ENCODE data around the gene ERC1. TPM values are rescaled to one million over a fixed set of nuclear protein-coding genes. Genes with fewer than 3 reads are reported as not detected.
A peak's percentile ranks its signal among the peaks of the same experiment; 100 is the strongest.

ERC1 gene
- polyA plus RNA-seq, 5 donors: 27.0 to 40.4 (median 33.6) TPM

- no peak for DNase-seq
Observed at GRCh38 chr12:1439687-1440086, 448.7 kb downstream of the ERC1 start.

DNA sequence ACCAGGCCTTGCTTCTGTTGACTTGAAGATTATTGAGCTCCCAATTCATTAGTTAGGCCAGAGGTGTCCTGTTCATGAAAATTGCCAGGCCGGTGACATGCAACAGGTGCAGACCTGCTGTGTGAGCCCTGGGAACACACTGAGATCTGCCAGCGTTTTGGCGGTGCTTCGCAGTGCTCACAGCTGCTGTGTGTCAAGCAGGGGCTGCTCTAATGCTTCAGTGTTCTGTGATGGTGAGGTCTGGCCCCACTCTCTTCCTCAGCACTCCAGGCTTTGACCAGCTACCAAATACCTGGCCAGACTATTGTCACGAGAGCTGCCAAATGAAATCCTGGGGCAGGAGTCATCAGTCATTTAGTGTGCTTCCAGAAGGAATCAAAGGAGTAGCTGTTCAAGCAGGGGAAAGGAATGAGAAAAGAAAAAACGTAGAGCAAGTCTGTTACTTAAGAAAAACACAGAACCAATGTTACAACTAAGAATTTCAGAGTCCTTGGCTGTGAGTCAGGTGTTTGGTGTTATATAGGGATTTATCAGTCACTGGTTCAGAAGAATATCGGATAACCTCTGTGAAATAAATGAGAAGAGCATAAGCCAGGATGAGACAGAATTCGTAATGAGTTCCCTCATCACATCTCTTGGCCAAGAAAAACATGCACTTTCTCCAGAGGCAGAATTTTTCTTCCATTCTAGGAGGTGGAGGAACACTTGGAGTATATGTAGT, 452.6 kb downstream of the ERC1 start:
- no peak for DNase-seq

- DNase-seq: no peak
Observed at GRCh38 chr12:1444142-1444516, 453.1 kb downstream of the ERC1 start.

- DNase-seq: no peak
Observed at GRCh38 chr12:1445807-1446206, 454.8 kb downstream of the ERC1 start.

- no peak for DNase-seq
Observed at GRCh38 chr12:1448336-1448735, 457.3 kb downstream of the ERC1 start.

GRCh38 chr12:1453810-1454209, 462.8 kb downstream of the ERC1 start:
- DNase-seq: no peak

GRCh38 chr12:1456885-1457284, 465.9 kb downstream of the ERC1 start:
- DNase-seq: no peak

GRCh38 chr12:1457901-1458300, 466.9 kb downstream of the ERC1 start:
- DNase-seq: no peak

- no peak for DNase-seq
Observed at GRCh38 chr12:1459339-1459738, 468.3 kb downstream of the ERC1 start.

DNA sequence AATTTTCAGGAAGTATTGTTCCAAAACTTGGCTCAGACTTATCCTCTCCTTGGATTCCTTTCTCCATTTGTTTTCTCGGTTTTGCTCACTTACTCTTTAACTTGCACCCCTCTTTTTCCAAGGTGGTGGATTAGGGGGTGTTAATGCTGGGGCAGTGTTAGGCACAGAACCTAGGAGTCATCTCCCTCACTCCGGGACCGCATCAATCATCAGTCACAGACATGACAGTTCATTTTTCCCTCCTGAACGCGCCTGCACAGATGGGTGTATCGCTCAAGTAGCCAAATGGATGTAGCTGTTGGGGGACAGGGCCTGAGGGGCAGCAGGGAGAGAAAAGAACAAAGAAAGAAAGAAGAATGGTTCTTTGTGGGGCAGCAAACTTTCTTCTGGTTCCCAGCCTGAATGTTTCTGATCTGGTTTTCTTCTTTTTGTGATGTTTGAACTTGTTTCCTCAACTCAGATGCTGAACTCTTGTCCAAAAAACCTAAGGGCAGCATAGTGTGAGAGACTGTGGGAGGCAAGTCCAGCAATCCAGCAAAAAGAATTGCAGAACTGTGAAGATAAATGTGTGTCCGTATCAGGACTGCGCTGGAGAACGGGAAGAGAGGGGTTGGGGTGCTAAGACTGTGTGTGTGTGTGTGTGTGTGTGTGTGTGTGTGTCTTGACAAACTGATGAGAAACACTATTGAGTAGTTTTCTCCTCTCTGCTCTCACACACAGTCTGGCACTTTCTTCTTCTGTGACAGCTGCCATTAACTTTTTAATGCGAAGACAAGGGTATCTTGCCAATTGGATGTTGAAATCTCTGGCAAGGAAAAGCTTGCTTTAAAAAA, 472.3 kb downstream of the ERC1 start:
- peak in 1 of 2 donors; percentile 42 for DNase-seq

DNA sequence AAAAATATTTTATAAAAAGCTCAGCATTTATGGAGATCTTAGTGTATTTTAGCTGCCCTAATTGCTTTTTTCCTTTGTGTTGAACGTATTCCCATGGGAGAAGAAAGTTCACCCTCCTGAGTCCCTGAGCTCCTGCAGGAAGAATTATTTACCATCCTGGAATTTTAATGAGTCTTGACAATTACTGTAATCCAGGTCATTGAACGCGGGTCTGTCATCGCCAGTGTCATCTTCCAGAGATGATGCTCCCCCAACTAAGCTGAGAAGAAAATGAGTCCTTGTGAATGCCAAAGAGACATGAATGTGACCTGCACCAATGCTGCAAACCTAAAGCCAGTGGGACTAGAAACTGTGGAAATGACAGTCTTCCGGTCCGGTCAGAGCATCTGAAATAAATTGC, 473.9 kb downstream of the ERC1 start:
- DNase-seq: no peak

GRCh38 chr12:1465990-1466389, 475.0 kb downstream of the ERC1 start:
- DNase-seq: no peak

- DNase-seq: no peak
Observed at GRCh38 chr12:1466481-1467154, 475.6 kb downstream of the ERC1 start.

GRCh38 chr12:1467710-1468109, 476.7 kb downstream of the ERC1 start:
- DNase-seq: no peak

DNA sequence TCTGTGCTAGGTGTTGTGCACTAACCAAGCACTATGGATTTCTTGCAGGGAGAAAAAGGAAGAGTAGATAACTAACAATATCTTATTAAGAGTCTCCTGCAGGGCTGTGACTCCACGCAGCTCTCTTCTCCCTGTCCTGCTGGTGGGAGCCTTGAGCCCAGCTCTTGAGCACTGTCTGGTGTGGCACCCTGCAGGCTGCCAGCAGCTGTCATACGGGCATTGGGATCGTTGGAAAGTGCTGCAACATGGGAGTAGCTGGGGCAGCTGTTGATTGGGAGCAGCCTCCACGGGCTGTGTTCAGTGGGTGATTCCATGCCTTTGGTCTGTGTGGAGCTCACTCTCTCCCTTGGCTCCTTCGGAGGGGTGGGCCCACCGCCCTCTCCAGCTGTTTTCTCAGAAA, 478.0 kb downstream of the ERC1 start:
- DNase-seq: no peak

GRCh38 chr12:1470051-1470450, 479.0 kb downstream of the ERC1 start:
- no peak for DNase-seq

DNA sequence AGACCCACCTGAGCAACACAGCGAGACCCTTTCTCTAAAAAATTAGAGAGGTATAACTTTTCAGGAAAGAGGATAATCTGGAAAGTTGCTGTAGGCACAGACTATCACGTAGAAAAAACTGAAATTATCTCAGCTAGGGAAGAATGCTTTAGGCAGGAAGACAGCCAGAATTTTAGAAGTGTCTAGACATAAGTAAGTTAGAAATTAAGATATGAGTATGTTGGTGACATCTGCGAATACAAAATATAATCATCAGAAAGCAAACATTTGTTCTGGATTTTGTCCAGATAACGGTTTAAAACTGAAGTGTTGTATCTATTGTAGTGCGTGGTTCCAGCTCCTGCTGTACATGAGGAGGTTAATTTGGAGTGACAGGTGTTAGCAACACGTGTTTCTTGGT, 480.2 kb downstream of the ERC1 start:
- no peak for DNase-seq

DNA sequence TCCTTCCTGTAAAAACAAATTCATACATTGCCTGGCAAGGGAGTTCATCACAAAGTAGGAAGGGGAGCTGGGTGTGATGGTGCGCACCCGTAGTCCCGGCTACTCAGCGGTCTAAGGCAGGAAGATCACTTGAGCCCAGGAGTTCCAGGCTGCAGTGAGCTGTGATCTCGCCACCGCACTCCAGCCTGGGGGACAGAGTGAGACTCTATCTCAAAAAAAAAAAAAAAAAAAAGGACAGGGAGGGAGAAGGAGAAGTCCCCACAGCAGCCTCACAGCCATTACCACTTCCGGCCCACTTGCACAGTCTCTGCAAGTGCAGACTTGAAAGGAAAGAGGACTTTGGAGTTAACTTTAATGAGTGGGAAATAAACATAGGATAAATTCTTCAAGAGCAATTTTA, 482.4 kb downstream of the ERC1 start:
- no peak for DNase-seq

DNA sequence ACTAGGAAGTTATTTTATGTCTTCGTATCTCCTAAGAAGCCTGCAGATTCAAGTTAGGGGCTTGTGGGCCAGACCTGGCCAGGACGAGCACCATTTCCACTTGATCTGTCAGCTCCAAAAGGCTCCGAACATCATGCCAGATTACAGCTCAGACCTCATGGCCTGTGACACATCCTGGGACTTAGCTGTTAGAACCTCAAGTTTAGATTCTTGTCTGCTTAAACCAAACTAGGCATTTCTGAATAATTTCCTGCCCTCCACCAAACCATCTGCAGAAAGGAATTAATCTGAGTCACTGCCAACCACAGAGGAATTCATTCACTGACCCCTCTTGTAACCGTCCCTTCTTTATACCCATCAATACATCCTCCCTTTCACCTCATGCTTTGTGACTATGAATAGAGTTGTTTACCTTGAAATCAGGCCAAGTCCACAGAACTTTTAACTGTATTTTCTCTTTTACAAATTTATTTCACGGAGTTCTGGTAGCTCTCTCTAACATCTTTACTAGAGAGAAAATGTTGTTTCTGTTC, 483.1 kb downstream of the ERC1 start:
- DNase-seq: peak in 1 of 2 donors; percentile 32

GRCh38 chr12:1474574-1475153, 483.6 kb downstream of the ERC1 start:
- DNase-seq: peak; percentile 56 to 64

DNA sequence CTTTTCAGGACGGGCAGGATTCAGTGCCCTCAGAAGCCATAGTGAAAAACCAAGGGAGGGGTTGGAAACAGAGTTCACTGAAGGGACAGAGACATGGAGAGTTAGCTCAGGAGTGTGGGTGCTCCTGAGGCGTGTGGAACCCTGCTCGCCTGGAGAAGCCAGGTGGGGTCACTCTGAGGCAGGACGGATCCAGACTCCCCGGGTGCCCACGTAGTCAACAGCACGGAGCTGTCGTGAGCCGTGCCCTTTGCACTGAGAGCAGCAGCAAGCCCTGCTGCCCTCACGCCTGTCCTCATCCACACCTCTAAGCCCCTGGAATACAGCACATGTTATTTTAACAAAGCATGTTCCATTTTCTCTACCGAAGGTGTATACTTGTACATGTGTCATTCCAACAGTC, 488.6 kb downstream of the ERC1 start:
- no peak for DNase-seq

- no peak for DNase-seq
Observed at GRCh38 chr12:1481326-1481725, 490.3 kb downstream of the ERC1 start.

Data from right lung (tissue), 5 donors.